OCI-LY1 (cell line): ENCODE measurements around the gene UBE2Q1.

ENCODE experiments used
- EZH2 ChIP-seq: fragments of 200-600 bp; sonication (generic), shearing (Covaris generic); IDR thresholded peaks from 2 replicates; pipeline ENCODE4 v1.8.0; 2017; ENCODE audit warnings: borderline replicate concordance, mixed run types, mild to moderate bottlenecking, antibody characterized with exemption, low read length, moderate library complexity, mixed read lengths
- TF ChIP-seq, protein P1 (sequence below): fragments of 200-600 bp; sonication (generic), shearing (Covaris generic); IDR thresholded peaks from 2 replicates; pipeline ENCODE4 v1.5.1; 2017; ENCODE audit warnings: mild to moderate bottlenecking, antibody characterized with exemption, low read length, moderate library complexity, mixed read lengths

DNA sequence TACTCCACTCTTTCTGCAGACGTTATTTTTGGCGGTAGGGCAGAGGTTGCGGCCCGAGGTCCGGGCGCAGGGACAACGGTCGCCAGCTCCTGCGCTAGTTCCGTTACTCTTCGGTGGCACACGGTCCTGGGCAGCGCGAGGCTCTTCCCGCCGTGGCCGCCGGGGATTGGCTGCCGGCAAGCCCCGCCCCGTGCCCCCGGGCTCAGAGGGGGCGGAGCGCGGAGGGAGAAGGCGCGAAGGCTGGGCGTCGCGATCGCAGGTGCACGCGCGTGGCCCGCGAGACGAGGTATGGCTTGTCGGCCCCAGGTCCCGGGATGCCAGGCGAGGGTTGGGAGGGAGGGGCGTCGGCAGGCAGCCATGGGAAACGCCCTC is 55.7 kb downstream of the UBE2Q1 start:
- TF ChIP-seq, protein P1, sequence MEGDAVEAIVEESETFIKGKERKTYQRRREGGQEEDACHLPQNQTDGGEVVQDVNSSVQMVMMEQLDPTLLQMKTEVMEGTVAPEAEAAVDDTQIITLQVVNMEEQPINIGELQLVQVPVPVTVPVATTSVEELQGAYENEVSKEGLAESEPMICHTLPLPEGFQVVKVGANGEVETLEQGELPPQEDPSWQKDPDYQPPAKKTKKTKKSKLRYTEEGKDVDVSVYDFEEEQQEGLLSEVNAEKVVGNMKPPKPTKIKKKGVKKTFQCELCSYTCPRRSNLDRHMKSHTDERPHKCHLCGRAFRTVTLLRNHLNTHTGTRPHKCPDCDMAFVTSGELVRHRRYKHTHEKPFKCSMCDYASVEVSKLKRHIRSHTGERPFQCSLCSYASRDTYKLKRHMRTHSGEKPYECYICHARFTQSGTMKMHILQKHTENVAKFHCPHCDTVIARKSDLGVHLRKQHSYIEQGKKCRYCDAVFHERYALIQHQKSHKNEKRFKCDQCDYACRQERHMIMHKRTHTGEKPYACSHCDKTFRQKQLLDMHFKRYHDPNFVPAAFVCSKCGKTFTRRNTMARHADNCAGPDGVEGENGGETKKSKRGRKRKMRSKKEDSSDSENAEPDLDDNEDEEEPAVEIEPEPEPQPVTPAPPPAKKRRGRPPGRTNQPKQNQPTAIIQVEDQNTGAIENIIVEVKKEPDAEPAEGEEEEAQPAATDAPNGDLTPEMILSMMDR: no peak
- TF ChIP-seq EZH2: no peak
